GM21390 (cell line): ENCODE results near the gene DBH.
"Not testable (repeated sequence)": the region's sequence is repeated elsewhere in the genome, so short reads cannot be mapped to it uniquely, and the experiment has no call there.

Experiments
- ATAC-seq: cut with Tn5 transposase; IDR thresholded peaks from one replicate; pipeline ENCODE4 v1.9.1; 2021; ENCODE audit not compliant: unreplicated experiment

Gene DBH

DNA sequence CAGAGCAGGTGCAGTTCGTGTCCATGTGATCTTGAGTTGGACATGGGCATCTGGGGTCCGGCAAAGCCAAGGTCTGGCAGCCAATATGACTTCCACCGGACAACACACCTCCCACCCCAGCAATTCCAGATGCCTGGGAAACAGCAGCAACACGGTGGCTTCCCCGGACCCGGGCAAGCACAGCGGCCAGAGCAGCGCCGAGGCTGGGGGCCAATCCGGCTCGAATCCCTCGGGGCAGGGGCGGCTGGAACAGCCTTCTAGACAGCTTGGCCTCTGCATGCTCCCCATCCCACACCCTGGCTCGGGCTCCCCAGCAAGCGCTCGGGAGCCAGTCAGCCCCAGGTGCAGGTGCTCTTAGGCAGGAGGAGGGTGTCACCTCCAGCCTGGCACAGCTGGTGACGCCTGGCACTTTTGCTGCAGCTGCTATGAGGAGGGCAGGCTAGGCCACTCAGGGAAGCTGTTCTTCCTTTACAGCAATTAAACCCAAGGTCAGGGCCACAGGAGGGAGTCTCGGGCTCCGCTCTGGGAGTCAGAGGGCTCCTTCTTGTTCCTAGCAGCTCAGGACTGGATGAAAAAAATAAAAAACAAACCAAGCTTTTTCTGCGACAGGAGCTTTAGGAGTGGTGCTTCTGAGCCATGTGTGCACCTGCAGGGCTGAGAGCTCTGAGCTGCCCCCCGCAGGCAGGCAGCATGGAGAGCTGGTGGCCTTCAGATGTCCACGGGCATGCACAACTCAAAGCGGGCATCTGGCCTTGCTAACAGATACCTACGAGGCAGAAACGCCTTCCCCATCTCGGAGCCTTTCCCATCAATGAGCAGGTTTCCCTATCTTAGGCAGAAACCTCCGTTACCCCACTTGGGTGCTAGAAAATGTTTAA lies 28.2 kb downstream of the DBH start:
- no peak for ATAC-seq

DNA sequence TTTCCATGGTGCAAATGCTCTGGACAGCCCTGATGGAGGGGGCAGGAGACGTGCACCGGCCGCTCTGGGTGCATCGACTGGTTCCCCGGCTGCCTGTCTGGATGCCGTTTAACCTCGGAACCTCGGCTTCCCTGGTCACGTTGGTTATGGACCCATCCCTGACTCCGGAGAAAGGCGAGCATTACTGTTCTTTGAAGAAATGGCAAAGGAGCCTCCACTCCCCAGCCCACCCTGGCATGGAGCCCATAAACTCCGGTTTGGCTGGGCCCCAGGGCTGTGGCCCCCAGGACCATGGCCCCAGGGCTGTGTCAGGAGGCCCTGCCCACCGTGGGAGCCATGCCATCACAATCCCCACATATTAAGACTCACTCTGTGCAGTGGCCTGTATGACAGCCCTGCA lies 28.9 kb downstream of the DBH start:
- no peak for ATAC-seq

DNA sequence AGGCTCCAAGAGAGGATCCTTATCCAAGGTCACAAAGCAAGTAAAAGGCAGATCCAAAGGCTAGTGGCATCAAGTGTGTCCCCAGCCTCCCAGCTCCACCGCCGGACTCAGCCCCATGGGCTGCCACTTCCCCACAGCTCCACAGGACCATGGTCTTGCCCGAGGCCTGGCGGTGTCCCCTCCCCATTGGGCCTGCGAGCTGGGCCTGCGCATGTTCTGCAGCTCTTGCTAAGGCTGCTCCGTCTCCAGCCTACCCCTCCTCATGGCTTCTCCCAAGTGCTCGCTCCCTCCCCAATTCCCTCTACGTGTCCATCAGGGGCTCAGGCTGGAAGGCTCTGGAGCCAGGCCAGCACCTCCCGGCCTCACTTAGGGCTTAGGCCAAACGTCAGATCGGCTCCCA lies 29.4 kb downstream of the DBH start:
- ATAC-seq = no peak

DNA sequence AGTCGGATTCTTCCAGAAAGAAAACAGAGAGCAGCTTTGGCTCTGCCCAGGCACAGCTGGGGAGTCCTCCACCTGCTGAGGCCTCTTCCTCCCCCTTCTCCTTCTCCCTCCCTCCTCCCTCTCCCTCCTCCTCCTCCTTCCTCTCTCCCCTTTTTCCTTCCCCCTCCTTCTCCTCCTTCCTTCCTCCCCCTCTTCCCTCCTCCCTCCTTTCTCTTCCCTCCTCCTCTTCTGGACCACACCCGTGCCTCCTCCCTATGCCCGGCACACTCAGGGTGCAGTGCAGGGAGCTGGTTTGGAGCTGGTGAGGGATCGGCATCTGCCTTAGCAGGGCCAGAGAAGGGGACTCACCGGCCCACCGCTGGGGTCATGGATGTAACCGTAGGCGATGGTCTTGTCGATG lies 30.2 kb downstream of the DBH start:
- no peak for ATAC-seq

DNA sequence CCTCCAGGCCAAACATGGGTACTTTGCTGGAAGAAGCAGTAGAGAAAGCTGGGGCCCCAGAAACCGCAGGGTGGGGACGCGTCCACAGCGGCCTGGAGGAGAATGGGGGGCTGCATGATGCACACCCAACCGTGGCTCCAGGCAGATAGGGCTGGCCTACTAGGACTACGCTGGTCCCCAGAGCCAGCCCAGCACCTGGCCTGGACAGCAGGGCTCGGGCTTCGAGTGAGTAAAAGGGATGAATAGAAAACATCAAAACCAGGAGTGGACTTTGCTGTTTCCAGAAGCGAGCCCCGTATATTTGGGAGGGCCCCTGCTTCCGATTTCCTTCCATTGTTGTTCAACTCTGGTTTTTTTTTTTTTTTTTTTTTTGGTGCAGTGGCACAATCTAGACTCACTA lies 30.7 kb downstream of the DBH start:
- ATAC-seq = no peak

DNA sequence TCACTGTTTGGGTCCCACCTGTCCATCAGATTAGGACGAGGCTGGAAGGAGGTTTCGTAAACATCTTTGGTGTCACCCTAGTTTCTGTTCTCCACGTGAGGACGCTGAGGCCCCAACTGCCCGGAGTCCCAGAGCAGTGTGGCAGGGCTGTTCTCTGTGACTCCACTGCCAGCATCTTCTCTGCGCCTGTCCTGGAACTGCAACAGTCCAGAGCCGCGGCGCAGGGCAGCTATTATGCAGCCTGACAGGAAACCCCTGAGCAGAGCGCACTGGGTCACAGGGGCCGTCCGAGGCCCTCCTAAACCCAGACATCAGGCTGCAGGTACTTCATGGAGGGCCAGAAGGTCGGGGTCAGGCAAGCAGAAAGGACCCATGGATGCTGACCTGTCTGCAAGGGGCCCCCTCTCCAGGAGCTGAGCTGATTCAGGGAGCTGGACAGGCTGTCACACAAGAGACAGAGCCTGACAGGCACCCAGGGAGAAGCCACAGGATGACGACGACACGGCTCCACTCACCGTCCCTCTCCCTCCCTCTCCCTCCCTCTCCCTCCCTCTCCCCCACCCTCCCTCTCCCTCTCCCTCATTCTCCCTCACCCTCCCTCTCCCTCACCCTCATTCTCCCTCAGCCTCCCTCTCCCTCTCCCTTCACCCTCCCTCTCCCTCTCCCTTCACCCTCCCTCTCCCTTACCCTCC lies 31.7 kb downstream of the DBH start:
- no peak for ATAC-seq

DNA sequence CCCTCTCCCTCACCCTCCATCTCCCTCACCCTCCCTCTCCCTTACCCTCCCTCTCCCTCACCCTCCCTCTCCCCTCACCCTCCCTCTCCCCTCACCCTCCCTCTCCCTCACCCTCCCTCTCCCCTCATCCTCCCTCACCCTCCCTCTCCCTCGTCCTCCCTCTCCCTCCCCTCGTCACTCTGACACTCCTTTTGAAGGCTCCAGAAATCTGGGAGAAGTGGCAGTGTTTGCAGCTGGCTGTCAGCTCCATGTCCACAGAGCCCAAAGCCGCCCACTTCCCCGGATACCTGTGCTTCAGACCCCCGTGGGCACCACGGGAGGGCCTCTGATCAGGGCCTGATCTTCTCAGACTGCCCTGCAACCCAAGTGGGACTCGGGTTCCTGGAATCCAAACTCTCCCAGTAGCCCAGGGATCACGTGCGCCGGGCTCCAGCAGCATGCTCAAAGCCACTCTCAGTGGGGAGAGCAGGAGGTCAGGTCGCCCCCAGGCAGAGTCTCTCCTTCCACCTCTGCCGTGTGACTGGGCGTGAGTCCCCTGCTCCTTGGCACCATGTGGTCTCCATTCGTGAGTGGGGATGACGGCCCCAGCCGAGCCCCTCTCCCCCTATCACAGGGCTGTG lies 33.1 kb downstream of the DBH start:
- no peak for ATAC-seq

DNA sequence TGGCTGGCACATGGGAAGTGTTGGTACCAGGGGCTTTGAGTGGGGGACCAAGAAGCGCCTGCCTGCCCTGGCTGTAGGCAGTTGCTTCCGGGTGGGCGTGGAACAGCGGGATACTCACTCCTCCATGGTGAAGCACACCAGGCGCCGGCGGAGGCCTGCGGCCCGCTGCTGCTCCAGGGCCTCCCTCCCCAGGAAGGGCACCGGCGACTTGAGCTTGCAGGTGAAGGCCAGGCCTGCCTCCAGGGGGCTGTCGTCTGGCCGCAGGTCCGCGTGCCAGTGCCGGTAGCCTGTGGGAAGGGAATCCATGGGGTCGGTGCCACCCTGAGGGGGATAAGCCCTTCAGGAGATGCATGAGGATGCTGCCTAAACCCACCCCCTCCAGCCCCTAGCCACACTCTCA lies 34.3 kb downstream of the DBH start:
- no peak for ATAC-seq

DNA sequence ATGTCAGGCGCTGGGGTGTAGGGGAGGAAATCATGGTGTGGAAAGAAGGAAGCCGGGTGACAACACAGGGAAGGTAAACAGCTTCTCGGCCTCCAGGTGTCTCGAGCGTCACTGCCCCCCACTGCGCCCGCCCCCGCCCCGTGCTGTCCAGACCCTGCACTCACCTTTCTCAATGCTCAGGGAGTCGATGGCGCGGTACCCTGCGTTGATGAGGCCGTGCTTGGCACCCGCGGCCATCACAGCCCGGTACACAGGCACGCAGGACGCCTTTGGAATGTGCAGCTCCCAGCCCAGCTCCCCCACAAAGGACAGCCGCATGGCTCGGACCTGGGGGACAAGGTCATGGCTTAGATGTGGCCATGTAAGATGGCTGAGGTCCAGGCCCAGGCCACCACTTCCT lies 35.2 kb downstream of the DBH start:
- ATAC-seq = no peak

DNA sequence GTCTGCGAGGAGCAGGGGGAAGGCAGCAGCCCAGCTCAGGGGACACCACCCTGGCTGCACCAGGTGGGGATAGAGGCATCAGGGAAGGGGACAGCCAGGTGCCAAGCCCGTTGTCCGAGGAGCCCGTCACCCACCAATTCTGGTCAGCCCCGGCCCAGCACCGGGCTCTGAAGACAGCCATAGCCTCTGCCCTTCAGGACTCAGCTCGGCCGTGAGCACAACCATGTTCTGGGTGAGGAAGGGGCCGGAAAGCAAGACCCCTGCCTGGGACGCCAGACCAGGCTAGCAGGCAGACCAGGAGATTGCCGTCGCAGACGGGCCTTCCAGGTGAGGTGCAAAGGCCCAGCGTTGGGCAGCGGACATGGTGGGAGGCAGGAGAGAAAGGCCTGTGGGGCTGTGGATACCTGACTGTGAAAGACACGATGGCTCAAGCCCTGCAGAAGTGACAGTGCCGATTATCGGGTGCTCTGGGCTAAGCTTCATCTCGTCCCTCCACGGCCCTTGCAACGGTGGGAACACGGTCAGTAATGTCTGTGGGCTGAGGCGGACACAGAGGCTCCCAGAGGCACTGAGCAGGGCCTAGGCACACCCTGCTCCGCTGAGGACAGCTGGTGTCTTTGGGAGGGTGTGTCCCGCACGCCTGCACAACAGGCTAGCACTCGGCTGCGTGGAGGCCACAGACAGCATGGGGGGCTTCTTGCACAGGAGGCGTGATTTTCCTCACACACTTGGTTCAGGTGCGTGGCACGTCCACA lies 36.5 kb downstream of the DBH start:
- ATAC-seq = no peak

DNA sequence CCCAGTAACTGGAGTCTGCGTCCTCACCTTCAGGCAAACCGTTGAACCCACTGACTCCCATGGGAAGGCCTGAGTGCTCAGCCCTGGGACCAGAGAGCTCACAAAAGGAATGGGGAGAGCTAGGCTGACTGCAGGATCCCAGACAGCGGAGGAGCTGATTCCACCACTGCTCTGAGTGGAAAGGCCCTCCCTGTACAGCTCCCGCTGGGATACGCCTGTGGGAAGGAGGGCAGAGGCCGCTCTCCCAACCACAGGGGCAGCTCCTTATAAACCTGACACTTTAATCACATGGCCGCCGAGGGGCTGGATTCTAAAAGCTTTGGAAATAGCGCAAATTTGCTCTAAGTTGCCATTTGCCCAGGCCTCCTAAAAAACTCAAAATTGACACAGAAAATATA lies 37.1 kb downstream of the DBH start:
- ATAC-seq = no peak

DNA sequence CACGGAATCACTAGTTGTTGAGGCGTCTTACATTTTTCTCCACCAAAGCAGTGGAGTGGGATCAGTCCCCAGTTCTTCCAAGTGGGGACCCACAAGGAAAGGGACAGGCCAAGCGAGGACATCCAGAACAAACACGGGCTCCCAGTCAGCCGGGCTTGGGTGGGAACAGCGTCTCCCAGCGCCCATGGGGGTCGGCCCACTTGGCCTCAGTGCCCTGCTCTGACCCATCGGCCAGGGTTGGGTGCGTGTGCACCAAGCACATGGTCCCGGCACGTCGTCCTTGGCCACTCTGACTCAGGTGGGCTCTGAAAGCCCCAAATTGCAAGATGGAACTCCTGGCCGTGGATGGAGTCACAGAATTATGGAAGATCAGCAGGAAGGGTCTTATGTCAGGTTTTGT lies 37.9 kb downstream of the DBH start:
- no peak for ATAC-seq

DNA sequence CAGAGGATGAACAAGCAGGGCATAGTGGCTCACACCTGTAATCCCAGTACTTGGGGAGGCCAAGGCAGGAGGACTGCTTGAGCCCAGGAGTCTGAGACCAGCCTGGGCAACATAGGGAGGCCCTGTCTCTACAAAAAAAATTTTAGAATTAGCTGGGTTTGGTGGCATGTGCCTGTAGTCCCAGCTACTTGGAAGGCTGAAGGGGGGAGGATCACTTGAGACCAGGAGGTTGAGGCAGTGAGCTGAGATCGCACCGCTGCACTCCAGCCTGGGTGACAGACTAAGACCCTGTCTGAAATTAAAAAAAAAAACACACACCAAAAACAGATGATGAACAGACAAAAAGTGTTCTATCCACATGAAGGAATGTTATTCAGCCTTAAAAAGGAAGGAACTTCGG lies 39.6 kb downstream of the DBH start:
- ATAC-seq = not testable (repeated sequence)

DNA sequence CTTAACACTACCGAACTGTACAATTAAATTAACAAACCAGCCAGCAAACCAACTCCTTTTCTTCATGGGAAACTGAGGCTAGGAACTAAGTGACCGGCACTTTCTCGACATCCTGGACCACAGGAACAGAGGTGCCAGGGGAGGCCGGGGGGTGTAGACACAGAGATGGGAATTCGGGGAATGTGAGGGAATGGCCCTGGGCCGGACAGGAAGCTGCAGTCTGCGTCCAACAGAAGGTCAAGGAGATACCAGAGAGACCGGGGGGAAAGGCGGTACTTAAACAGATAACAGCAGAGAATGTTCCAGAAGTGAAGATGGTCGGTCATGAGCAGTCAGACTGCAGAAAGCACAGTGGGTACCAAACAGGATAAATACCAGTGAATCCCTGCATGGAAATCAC lies 40.3 kb downstream of the DBH start:
- ATAC-seq = no peak

DNA sequence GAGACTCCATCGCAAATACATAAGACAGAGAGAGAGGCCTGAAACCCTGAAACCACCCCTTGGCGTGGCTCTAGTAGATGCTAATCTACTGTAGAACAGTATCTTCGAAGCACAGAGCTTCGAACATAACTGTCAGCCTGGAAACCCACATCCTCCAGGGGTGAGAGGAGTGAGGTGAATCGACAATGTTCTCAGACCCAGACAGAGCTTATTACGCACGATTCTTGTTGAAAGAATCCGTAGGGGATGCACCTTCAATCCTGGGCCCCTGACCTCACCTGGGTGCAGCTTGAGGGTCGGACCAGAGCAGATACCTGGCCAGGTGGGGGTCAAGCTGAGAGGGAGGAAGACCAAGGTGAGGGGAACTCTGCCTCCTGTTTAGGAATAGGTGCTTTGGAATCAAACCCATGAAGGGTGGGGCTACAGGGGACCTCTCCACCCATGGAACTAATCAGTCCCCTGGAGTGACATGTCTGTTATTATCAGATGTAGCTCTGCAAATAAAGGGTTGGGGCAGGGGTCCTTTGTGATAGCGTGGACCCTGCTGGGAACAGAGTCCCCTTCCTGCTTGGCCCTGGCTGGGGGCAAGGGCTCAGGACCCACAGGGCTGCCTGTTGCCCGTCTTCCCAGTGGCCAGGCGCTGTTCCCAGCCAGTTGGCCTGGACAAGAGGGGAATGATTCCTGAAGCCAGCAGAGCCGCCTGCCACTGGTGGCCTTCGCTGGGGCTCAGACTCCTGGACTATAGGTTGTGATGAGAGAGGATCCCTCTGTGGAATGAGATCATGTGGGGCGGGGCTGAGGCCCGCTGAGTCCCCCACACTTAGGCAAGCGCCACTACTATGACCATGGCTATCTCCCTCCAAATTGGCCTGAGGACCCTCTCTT lies 41.2 kb downstream of the DBH start:
- ATAC-seq = no peak

DNA sequence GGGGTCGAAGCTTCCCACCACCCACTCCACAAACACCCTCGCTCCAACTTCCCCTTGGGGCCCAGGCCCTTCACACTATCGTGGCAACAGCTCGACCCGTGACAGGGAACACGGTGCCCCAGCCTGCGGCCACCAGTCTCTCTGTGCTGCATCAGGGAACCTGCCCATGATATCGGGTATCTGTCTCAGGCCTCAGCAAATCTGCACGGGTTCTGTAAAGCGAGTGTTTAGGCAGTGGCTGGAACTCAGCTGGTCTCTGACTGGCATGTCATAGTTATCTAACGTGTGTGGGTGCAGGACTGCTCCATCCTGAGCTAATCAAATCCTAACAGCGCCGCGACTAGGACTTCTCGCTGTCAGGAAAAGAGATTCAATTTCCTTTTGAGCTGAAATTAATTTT lies 42.9 kb downstream of the DBH start:
- ATAC-seq = no peak

DNA sequence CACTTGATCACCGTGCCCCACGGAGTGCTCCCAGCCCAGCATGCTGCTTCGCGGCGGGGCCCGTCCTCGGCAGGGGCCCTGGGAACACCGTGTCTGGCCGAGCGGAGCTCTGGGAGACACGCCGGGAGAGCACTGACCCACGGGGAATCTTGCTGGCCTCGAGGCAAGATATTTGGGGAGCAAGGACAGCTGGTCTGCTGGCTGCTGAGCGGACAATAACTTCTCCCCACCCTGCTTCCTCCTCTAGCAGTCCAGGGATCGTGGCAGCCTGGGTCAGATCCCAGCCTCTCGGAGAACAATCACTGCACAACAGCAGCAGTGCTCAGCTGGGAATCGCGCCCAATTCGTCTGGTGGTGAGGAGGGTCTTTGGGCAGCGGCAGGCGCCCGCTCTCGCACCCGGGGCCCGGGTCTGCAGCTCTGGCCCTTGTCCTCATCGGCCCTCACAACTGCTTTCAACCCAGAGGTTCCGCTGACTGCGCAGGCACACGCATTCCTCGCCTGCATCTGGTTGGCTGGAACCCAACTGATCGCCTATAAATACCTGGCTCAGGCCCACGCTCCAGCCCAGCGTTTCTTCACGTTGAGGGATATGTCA lies 43.4 kb downstream of the DBH start:
- ATAC-seq = no peak

DNA sequence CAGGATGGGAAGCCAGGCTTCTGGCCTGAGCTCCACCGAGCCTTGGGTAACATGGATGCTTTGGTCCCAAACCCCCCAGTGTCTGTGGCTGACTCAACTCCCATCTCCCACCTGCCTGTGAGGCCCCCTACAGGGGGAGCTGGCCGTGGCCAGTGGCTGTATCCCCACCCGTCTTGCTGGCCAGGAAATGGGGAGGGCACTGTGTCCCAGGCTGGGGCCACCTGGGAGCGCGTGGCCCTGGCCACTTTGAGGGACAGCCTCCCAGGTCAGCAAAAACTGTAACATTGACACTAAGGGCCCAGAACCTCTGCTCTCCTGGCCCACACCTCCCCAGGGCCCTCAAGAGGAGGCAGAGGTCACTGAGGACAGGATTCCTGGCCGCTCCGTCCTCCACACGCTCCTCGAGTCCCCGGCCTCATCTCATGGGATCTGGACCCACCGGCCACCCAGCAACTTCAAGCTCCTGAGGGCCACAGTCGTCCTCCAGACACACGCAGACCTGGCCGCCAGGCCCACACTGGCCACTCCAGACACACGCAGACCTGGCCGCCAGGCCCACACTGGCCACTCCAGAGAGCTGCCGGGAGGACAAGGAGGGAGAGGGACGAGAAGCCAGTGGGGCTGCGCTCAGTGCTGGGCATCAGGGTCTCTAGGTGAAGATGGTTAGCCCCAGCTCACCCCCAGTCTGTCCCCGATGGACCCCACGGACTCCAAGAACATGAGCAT lies 44.2 kb downstream of the DBH start:
- no peak for ATAC-seq

DNA sequence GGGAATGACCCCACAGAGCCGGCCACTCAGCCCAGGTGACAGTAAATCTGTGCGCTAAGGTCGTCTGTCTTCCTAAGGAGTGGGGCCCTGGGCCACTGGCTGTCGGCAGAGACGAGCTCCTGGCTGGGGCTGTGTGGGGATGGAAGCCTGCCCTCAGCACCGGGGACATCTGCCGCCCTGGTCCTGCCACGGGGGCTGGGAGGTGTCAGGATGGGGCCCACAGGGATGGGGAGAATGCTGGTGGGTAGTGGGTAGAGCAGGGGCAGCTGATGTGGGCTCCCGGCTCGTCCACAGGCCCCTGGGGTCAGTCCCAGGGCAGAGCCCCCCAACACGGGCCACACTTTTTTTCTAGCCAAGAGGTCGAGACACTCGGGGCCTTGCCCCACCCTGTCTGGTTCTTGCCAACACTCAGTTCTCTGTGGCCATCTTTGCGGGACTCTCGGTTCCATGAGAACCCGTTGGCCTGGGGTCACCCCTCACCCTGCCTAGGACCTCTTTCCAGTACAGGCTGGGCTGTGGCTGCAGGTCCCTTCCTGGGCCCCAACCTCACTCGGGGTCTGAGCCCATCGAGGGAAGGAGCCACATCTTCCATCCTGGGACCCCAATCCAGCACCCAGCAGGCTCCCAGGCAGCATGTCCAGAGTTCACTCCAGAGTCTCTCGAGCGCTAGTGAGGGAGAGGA lies 45.0 kb downstream of the DBH start:
- ATAC-seq = no peak
